GM12878 (cell line): ENCODE results near the gene OR52N5. TPM values are rescaled to one million over a fixed set of nuclear protein-coding genes. Genes with fewer than 3 reads are reported as not detected.

Source experiments
- ATAC-seq: fragments of 200-7000 bp; cut with Tn5 transposase; 3 replicates; pipeline ENCODE4 v1.9.1; 2020; ENCODE audit warnings: mild to moderate bottlenecking, moderate library complexity
- BruUV-seq: library from RNA; stranded (reverse); fragments of 400-500 nt; replicated peaks from 2 replicates; lab custom pipeline; 2021; lab: Mats Ljungman, UMichigan
- CTCF ChIA-PET: fragments of 300-600 bp; sonication (Branson Sonifier 250); formaldehyde crosslinking; extraction: SDS; loops from one replicate; lab custom pipeline; 2021; ENCODE audit warnings: inconsistent platforms; lab: Yijun Ruan, JAX
- POLR2A ChIA-PET: fragments of 350-600 bp; formaldehyde crosslinking; extraction: SDS; loops from one replicate; lab custom pipeline; 2021; ENCODE audit warnings: inconsistent platforms; lab: Charles Lee
- RAD21 ChIA-PET: fragments of 300-600 bp; sonication (Branson Sonifier 250); formaldehyde crosslinking; loops from one replicate; lab custom pipeline; 2023; ENCODE audit warnings: antibody characterized with exemption; ENCODE audit not compliant: unreplicated experiment; lab: Charles Lee
- SMC1A ChIA-PET: fragments of 300-600 bp; sonication (Branson Sonifier 250); formaldehyde crosslinking; loops from one replicate; lab custom pipeline; 2023; ENCODE audit not compliant: unreplicated experiment, uncharacterized antibody; lab: Charles Lee
- DNase-seq: peaks from one replicate; pipeline ENCODE4 v3.0.0-alpha.2; 2011; ENCODE audit warnings: low read depth, low spot score
- FAIRE-seq: peaks from 3 replicates; lab custom pipeline; 2011; peaks lifted over from hg19 to GRCh38; lab: Jason Lieb, UNC
- H2AFZ ChIP-seq: 2 replicates; pipeline ENCODE4 v1.6.0; 2011; ENCODE audit warnings: low read depth, low read length, control low read depth; ENCODE audit not compliant: control insufficient read depth
- H3K27ac ChIP-seq: 2 replicates; pipeline ENCODE4 v1.5.1; 2011; ENCODE audit warnings: control low read depth; ENCODE audit not compliant: control insufficient read depth, insufficient read depth
- H3K27me3 ChIP-seq, 2 experiments: replicated peaks in 1 of 2; 2 replicates each; pipeline versions ENCODE4 v1.6.0 to v1.6.1; 2011; ENCODE audit warnings: low read length in 1 of 2; ENCODE audit not compliant: control insufficient read depth in 2 of 2, insufficient read depth in 2 of 2
- H3K36me3 ChIP-seq, 2 experiments: 2 replicates each; pipeline ENCODE4 v1.5.1; 2011; ENCODE audit warnings: low read length in 1 of 2; ENCODE audit not compliant: control insufficient read depth in 2 of 2, insufficient read depth in 2 of 2
- H3K4me1 ChIP-seq: 2 replicates; pipeline ENCODE4 v1.6.1; 2011; ENCODE audit warnings: mild to moderate bottlenecking, low read length, moderate library complexity, mixed read lengths; ENCODE audit not compliant: control insufficient read depth, insufficient read depth
- H3K4me2 ChIP-seq: 2 replicates; pipeline ENCODE4 v1.6.0; 2011; ENCODE audit warnings: control low read depth; ENCODE audit not compliant: control insufficient read depth, insufficient read depth
- H3K4me3 ChIP-seq: fragments of 200-600 bp; sonication (generic); 2 replicates; pipeline ENCODE4 v1.5.1; 2016
- H3K79me2 ChIP-seq: 2 replicates; pipeline ENCODE4 v1.6.0; 2011; ENCODE audit warnings: low read length; ENCODE audit not compliant: control insufficient read depth, insufficient read depth
- H3K9ac ChIP-seq: 2 replicates; pipeline ENCODE4 v1.8.0; 2011; ENCODE audit warnings: low read length, control low read depth, mixed read lengths; ENCODE audit not compliant: control insufficient read depth, insufficient read depth
- H3K9me3 ChIP-seq: replicated peaks from 3 replicates; pipeline ENCODE4 v1.5.1; 2011; ENCODE audit warnings: mild to moderate bottlenecking, low read length; ENCODE audit not compliant: control insufficient read depth, insufficient read depth
- H4K20me1 ChIP-seq: 2 replicates; pipeline ENCODE4 v1.6.0; 2011; ENCODE audit not compliant: control insufficient read depth, insufficient read depth
- BHLHE40 ChIP-seq, 2 experiments: fragments of 450-650 bp in 1 of 2; IDR thresholded peaks; 2 replicates each; pipeline ENCODE4 v1.6.1; 2011 to 2017; ENCODE audit warnings: low read depth in 2 of 2, borderline replicate concordance in 1 of 2, improper control_type of control experiment in 1 of 2, low read length in 1 of 2, mild to moderate bottlenecking in 1 of 2
- BRCA1 ChIP-seq: IDR thresholded peaks from 2 replicates; pipeline ENCODE4 v1.6.1; 2011; ENCODE audit warnings: low read depth, low read length, improper control_type of control experiment
- CHD1 ChIP-seq: IDR thresholded peaks from 2 replicates; pipeline ENCODE4 v1.6.1; 2012; ENCODE audit warnings: low read depth, low read length, improper control_type of control experiment
- CREM ChIP-seq: IDR thresholded peaks from 2 replicates; pipeline ENCODE4 v1.6.1; 2014; ENCODE audit warnings: antibody characterized with exemption, low read depth
- FOS ChIP-seq: IDR thresholded peaks from 3 replicates; pipeline ENCODE4 v1.6.1; 2011; ENCODE audit warnings: borderline replicate concordance; ENCODE audit not compliant: insufficient read length; ENCODE audit errors: extremely low read depth
- GABPA ChIP-seq: IDR thresholded peaks from 2 replicates; pipeline ENCODE4 v1.6.1; 2014; ENCODE audit warnings: antibody characterized with exemption, low read depth, mild to moderate bottlenecking, inconsistent platforms
- HDGF ChIP-seq: fragments of 450-650 bp; IDR thresholded peaks from 2 replicates; pipeline ENCODE4 v1.6.1; 2016; ENCODE audit warnings: antibody characterized with exemption
- IKZF1 ChIP-seq: fragments of 450-650 bp; conservative IDR thresholded peaks from 2 replicates; pipeline ENCODE4 v1.6.1; 2017; ENCODE audit warnings: antibody characterized with exemption, mild to moderate bottlenecking
- IKZF2 ChIP-seq, 2 experiments: fragments of 450-650 bp; IDR thresholded peaks; 2 replicates each; pipeline ENCODE4 v1.6.1; 2017; ENCODE audit warnings: mild to moderate bottlenecking in 2 of 2, moderate library complexity in 2 of 2
- IRF3 ChIP-seq: fragments of 450-650 bp; IDR thresholded peaks from 2 replicates; pipeline ENCODE4 v1.6.1; 2014; ENCODE audit warnings: mild to moderate bottlenecking
- IRF4 ChIP-seq: IDR thresholded peaks from 2 replicates; pipeline ENCODE4 v1.6.1; 2011; ENCODE audit warnings: low read depth, low read length
- RAD21 ChIP-seq: IDR thresholded peaks from 2 replicates; pipeline ENCODE4 v1.6.1; 2011; ENCODE audit warnings: mild to moderate bottlenecking, low read depth, low read length, moderate library complexity; ENCODE audit not compliant: insufficient read depth
- RB1 ChIP-seq: fragments of 450-650 bp; formaldehyde crosslinking; IDR thresholded peaks from 2 replicates; pipeline ENCODE4 v1.6.1; 2017; ENCODE audit warnings: mild to moderate bottlenecking, borderline replicate concordance
- RELA ChIP-seq: fragments of 450-650 bp; IDR thresholded peaks from 2 replicates; pipeline ENCODE4 v1.8.0; 2014; ENCODE audit warnings: borderline replicate concordance; ENCODE audit not compliant: partially characterized antibody
- SMARCA5 ChIP-seq: fragments of 450-650 bp; IDR thresholded peaks from 2 replicates; pipeline ENCODE4 v1.6.1; 2017; ENCODE audit warnings: mild to moderate bottlenecking
- SMC3 ChIP-seq: IDR thresholded peaks from 2 replicates; pipeline ENCODE4 v1.6.1; 2011; ENCODE audit warnings: low read length, improper control_type of control experiment, borderline replicate concordance
- SP1 ChIP-seq: IDR thresholded peaks from one replicate; pipeline ENCODE4 v1.6.1; 2011; ENCODE audit warnings: low read depth, low read length
- YY1 ChIP-seq: IDR thresholded peaks from 2 replicates; pipeline ENCODE4 v1.6.1; 2011; ENCODE audit warnings: low read depth, mild to moderate bottlenecking, low read length
- ZBTB40 ChIP-seq: fragments of 450-650 bp; IDR thresholded peaks from 2 replicates; pipeline ENCODE4 v1.6.1; 2016; ENCODE audit warnings: mild to moderate bottlenecking, moderate library complexity, borderline replicate concordance
- WGBS: methylation state at CpG from one replicate; pipeline ENCODE4 v1.1.6; 2016; ENCODE audit warnings: low lambda C conversion rate; ENCODE audit not compliant: insufficient replicate concordance, insufficient coverage; ENCODE audit errors: missing lambda C conversion rate; 5-methylcytosine and 5-hydroxymethylcytosine counted together
- in situ Hi-C: fragments of 300-500 bp; cut with MboI; formaldehyde crosslinking; loops from 9 replicates; pipeline ENCODE4 v1.14.3; 2018; ENCODE audit warnings: mixed read lengths
- intact Hi-C: fragments of 100-400 bp; cut with micrococcal nuclease; formaldehyde crosslinking; loops from one replicate; pipeline ENCODE4 v1.14.2; 2022; ENCODE audit not compliant: unreplicated experiment
- polyA plus RNA-seq, 11 experiments: library from polyadenylated mRNA; depleted of rRNA in 4 of 11; unstranded in 6 of 11; stranded (reverse) in 5 of 11; fragments of >200 nt; fragmentation: Nextera tagmentation in 4 of 11; fragmentation: Illumina TruSeq in 1 of 11; extraction: Ambion mirVana in 4 of 11; extraction: Trizol in 1 of 11; gene quantifications; 1 replicate in 1 of 11; 2 replicates in 10 of 11; pipeline versions ENCODE4 v1.2.1 to v1.2.3, GENCODE V29; 2011 to 2016; ENCODE audit warnings: inconsistent platforms in 2 of 11, missing spikeins in 2 of 11, low read depth in 1 of 11
- total RNA-seq, 4 experiments: library from RNA; depleted of rRNA in 3 of 4; stranded (reverse); fragments of >200 nt in 3 of 4; fragmentation: Illumina TruSeq in 1 of 4; extraction: Trizol in 1 of 4; gene quantifications; 2 replicates each; pipeline versions ENCODE4 v1.2.1 to v1.2.3, GENCODE V29; 2013 to 2021

The OR52N5 gene
- total and polyA plus RNA-seq, 10 of the 15 experiments (the other 5 are each of a cell fraction or from before 2014, with no cell fraction given): not detected

- H3K9me3 ChIP-seq: no peaks in the 10 kb centered on the region
- ChIA-PET RAD21 (interaction anchor here (1.1 to 2.3 kb wide), 5 partner anchors 9 to 124 kb away, joined by 3 to 23 read pairs (median 6); partner anchors contain the start of genes TRIM22 and TRIM5), CTCF (interaction anchor here (0.9 to 3.2 kb wide), 10 partner anchors 10 to 336 kb away, joined by 3 to 23 read pairs (median 11); partner anchors contain the start of genes TRIM22 and TRIM5), SMC1A (interaction anchor here (1.1 to 3.0 kb wide), 10 partner anchors 80 to 438 kb away, joined by 3 to 19 read pairs (median 4); partner anchors contain the start of gene TRIM5), POLR2A (no interaction called here)
- peak; percentile 53 for DNase-seq
- peak; percentile 80 for FAIRE-seq
- BruUV-seq: no TSS peak
- peak; percentile 98 for ATAC-seq
- in situ Hi-C loops (loop anchor here (5.0 kb wide), 1 partner anchor 336 kb away; no protein-coding TSS in a partner anchor), intact Hi-C loops (loop anchor here (1.0 to 5.0 kb wide), 8 partner anchors 82 to 684 kb away; partner anchors contain the start of gene OR51M1)
- H3K4me2 ChIP-seq: peak within 1 kb of the TSS; percentile 78
- H3K9ac ChIP-seq: peak within 1 kb of the TSS; percentile 44
- WGBS: 5% methylated on average over 24 of the region's 24 CpGs
- H3K27me3 ChIP-seq: no peaks in the 10 kb centered on the region
- H3K36me3 ChIP-seq: no peaks in the 10 kb centered on the region
- H2AFZ ChIP-seq: peak within 1 kb of the TSS; percentile 74
- H3K27ac ChIP-seq: no peak within 1 kb of the TSS
- H3K4me3 ChIP-seq: peak within 1 kb of the TSS; percentile 68
- H4K20me1 ChIP-seq: no peaks in the 10 kb centered on the region
- no peaks in the 10 kb centered on the region for H3K79me2 ChIP-seq
- H3K4me1 ChIP-seq: no peaks in the 10 kb centered on the region
- TF ChIP-seq IKZF1: peak; percentile 43; the same call in 1 of the 2 replicates
- TF ChIP-seq IKZF2 (IDR thresholded peaks at IDR 0.05): peak in 1 of 2 experiments; percentile 24; a peak in 1 of 4 replicates
- TF ChIP-seq ZBTB40: no peak
- 0 out of 2 replicates have a peak, but pooled peaks have one; percentile 18 for TF ChIP-seq IRF4
- TF ChIP-seq YY1: 0 out of 2 replicates have a peak, but pooled peaks have one; percentile 43
- TF ChIP-seq RELA: no peak
- TF ChIP-seq CREM: 0 out of 2 replicates have a peak, but pooled peaks have one; percentile 19
- no peak for TF ChIP-seq CHD1
- TF ChIP-seq RB1: 0 out of 2 replicates have a peak, but pooled peaks have one; percentile 34
- TF ChIP-seq IRF3: peak; percentile 26; the same call in 1 of the 2 replicates
- TF ChIP-seq FOS: no peak
- TF ChIP-seq HDGF: 0 out of 2 replicates have a peak, but pooled peaks have one; percentile 25
- TF ChIP-seq SP1: no peak
- TF ChIP-seq BHLHE40 (IDR thresholded peaks at IDR 0.05; ENCODE audit: borderline replicate concordance in 1 of 2, low read depth in 2 of 2, low read length in 1 of 2): no peak
- TF ChIP-seq BRCA1: no peak
- TF ChIP-seq SMC3: peak; percentile 87
- peak; percentile 47; the same call in 1 of the 2 replicates for TF ChIP-seq SMARCA5
- no peak for TF ChIP-seq GABPA
- peak; percentile 97 for TF ChIP-seq RAD21
Measured at GRCh38 chr11:5808500-5809121, 25.5 kb upstream of the OR52N5 start, which contains the start of gene OR52N2. Gene OR52N2 (plus strand): TSS chr11:5808924. CDS start chr11:5820336, 11,412 bp downstream.
